Vagina (tissue), 2 donors: ENCODE measurements around the gene KNG1. TPM values are rescaled to one million over a fixed set of nuclear protein-coding genes. Genes with fewer than 3 reads are reported as not detected.

Experiments used
- DNase-seq, 2 donors: peaks; one replicate each; pipeline ENCODE4 v3.0.0-alpha.2; 2017; ENCODE audit errors: extremely low spot score in 2 of 2
- H3K27ac ChIP-seq: fragments of 200-600 bp; sonication (generic); one replicate; pipeline ENCODE4 v1.5.1; 2019
- H3K27me3 ChIP-seq: fragments of 200-600 bp; sonication (generic); one replicate; pipeline ENCODE4 v1.5.1; 2019
- H3K36me3 ChIP-seq, 2 donors: fragments of 200-600 bp; sonication (generic); one replicate each; pipeline ENCODE4 v1.5.1; 2017 to 2019
- H3K4me1 ChIP-seq: fragments of 200-600 bp; sonication (generic); one replicate; pipeline ENCODE4 v1.5.1; 2019
- H3K4me3 ChIP-seq, 2 donors: fragments of 200-600 bp; sonication (generic); 1 replicate in 1 of 2; 2 replicates in 1 of 2; pipeline ENCODE4 v1.5.1; 2016 to 2019
- H3K9me3 ChIP-seq: fragments of 200-600 bp; sonication (generic); one replicate; pipeline ENCODE4 v1.5.1; 2019
- POLR2A ChIP-seq, 2 donors: fragments of 450-650 bp; IDR thresholded peaks; one replicate each; pipeline ENCODE4 v1.6.1; 2017; ENCODE audit warnings: antibody characterized with exemption in 2 of 2, mild to moderate bottlenecking in 2 of 2, moderate library complexity in 2 of 2
- POLR2AphosphoS5 ChIP-seq, 2 donors: sonication (generic); formaldehyde crosslinking; IDR thresholded peaks; one replicate each; pipeline ENCODE4 v1.9.0; 2017; ENCODE audit warnings: antibody characterized with exemption in 2 of 2, mild to moderate bottlenecking in 2 of 2, low read depth in 1 of 2; ENCODE audit not compliant: insufficient read depth in 1 of 2
- intact Hi-C: fragments of 100-400 bp; cut with DNase I; formaldehyde crosslinking; loops from one replicate; pipeline ENCODE4 v1.15.1; 2023
- total RNA-seq: library from RNA; depleted of rRNA; stranded (reverse); fragments of >200 nt; gene quantifications from one replicate; pipeline ENCODE4 v1.2.3, GENCODE V29; 2016
- TF ChIP-seq, protein P1 (sequence below), 3 experiments: fragments of 450-650 bp in 2 of 3; fragments of 200-600 bp in 1 of 3; sonication (generic) in 1 of 3; IDR thresholded peaks; one replicate each; pipeline ENCODE4 v1.5.1; 2017 to 2019; ENCODE audit warnings: antibody characterized with exemption in 3 of 3, mild to moderate bottlenecking in 2 of 3, moderate library complexity in 2 of 3

The KNG1 gene
- total RNA-seq, 1 donor from 2014 or later = not detected

- no peaks in the 10 kb centered on the region for H3K27me3 ChIP-seq
- H3K4me3 ChIP-seq = no peak overlapping the region
- intact Hi-C loops = no loop called here
- H3K4me1 ChIP-seq = peaks cover 7% of the 10 kb centered on the region
- no peak for DNase-seq
- no peaks in the 10 kb centered on the region for H3K9me3 ChIP-seq
- TF ChIP-seq POLR2A (IDR thresholded peaks at IDR 0.05) (no peak), POLR2AphosphoS5 (IDR thresholded peaks at IDR 0.05; ENCODE audit: insufficient read depth in 1 of 2, low read depth in 1 of 2) (no peak)
- TF ChIP-seq, protein P1, sequence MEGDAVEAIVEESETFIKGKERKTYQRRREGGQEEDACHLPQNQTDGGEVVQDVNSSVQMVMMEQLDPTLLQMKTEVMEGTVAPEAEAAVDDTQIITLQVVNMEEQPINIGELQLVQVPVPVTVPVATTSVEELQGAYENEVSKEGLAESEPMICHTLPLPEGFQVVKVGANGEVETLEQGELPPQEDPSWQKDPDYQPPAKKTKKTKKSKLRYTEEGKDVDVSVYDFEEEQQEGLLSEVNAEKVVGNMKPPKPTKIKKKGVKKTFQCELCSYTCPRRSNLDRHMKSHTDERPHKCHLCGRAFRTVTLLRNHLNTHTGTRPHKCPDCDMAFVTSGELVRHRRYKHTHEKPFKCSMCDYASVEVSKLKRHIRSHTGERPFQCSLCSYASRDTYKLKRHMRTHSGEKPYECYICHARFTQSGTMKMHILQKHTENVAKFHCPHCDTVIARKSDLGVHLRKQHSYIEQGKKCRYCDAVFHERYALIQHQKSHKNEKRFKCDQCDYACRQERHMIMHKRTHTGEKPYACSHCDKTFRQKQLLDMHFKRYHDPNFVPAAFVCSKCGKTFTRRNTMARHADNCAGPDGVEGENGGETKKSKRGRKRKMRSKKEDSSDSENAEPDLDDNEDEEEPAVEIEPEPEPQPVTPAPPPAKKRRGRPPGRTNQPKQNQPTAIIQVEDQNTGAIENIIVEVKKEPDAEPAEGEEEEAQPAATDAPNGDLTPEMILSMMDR (IDR thresholded peaks at IDR 0.05) = no peak
- H3K27ac ChIP-seq = no peak overlapping the region
- peaks cover 0 to under 1% of the 10 kb centered on the region in 2 donors for H3K36me3 ChIP-seq
Measured at GRCh38 chr3:186779204-186779603, 62.0 kb downstream of the KNG1 start.

DNA sequence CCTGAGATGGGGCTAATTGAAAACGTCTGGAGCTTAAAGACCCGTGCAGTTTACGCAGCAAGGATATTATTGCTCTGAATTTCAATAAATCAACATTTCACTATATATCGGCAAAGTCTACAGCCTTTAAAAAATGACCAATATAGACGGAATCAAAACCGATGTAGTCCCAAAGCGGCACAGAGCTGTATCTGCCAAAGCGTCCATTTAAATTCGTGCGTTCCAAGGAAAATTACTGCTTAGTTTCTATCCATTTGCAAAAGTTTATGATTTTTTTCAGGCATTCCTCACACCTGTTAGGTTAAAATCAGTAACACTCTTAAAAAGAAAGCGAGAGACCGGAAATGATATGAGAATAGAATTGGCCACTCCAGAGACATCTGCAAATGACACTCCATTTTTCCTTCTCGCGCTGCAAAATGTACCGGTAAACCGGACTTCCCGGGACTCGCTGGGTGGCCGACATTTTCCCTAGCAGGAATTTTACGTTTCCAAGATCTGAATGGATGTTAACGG lies 65.4 kb downstream of the KNG1 start:
- TF ChIP-seq POLR2A (IDR thresholded peaks at IDR 0.05) (no peak), POLR2AphosphoS5 (IDR thresholded peaks at IDR 0.05; ENCODE audit: insufficient read depth in 1 of 2, low read depth in 1 of 2) (no peak)
- TF ChIP-seq, protein P1 (IDR thresholded peaks at IDR 0.05) = no peak
- H3K36me3 ChIP-seq = peaks cover 0 to 31% of the 10 kb centered on the region in 2 donors
- H3K27ac ChIP-seq = peak overlapping the region; percentile 99
- H3K4me1 ChIP-seq = peaks cover 40% of the 10 kb centered on the region
- H3K9me3 ChIP-seq = no peaks in the 10 kb centered on the region
- peak overlapping the region; percentile 60 to 76 for H3K4me3 ChIP-seq
- intact Hi-C loops = loop anchor here (5.0 kb wide), 1 partner anchor 845 kb away; the partner anchor contains the start of gene TRA2B
- H3K27me3 ChIP-seq = no peaks in the 10 kb centered on the region
- no peak for DNase-seq

DNA sequence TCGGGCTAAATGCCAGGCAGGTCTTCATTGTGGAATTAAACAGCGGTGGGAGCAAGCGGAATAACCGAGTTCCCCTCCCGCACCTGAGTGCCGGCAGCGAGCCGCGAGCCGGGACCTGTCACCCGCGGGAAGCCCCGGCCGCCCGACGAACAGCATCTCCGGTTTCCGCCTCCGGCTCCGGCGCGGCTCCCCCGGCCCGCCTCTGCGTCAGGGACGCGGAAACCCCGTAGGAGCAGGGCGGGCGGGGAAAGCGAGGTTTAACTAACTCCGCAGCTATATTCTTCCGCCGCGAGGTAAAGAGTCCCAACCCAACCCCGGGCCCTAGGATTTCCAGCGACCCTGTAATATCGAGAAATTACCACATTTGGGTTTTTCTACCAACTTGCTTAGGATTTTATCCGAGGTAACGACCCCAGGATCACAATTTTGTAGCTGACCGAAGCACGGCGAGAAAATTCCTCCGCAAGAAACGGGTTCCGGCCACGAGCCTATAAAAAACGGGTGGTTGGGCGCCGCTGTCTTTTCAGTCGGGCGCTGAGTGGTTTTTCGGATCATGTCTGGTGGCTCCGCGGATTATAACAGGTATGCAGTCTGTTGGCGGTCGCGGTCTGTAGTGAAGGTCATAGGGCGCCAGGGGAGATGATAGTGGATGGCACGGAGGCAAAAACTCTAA lies 66.0 kb downstream of the KNG1 start, which contains the start of gene EIF4A2:
Gene EIF4A2 (plus strand): TSS at position 520 of the 673 bp plus-strand sequence. CDS start 34 bp downstream, at position 554.
- Histone ChIP-seq H3K4me1 (peaks cover 40% of the 10 kb centered on the region), H3K9me3 (no peaks in the 10 kb centered on the region), H3K4me3 (peak within 1 kb of the TSS; percentile 60 to 76), H3K36me3 (peaks cover 0 to 36% of the 10 kb centered on the region in 2 donors), H3K27me3 (no peaks in the 10 kb centered on the region), H3K27ac (peak within 1 kb of the TSS; percentile 99)
- peak in 1 of 2 donors; percentile 94 for DNase-seq
- TF ChIP-seq, protein P1 (IDR thresholded peaks at IDR 0.05) = peak in 1 of 3 experiments; percentile 7
- TF ChIP-seq POLR2A (IDR thresholded peaks at IDR 0.05) (peak in 1 of 2 donors; percentile 86), POLR2AphosphoS5 (IDR thresholded peaks at IDR 0.05; ENCODE audit: insufficient read depth in 1 of 2, low read depth in 1 of 2) (peak; percentile 92 to 93)
- intact Hi-C loops = loop anchor here (5.0 kb wide), 1 partner anchor 846 kb away; the partner anchor contains the start of gene TRA2B

DNA sequence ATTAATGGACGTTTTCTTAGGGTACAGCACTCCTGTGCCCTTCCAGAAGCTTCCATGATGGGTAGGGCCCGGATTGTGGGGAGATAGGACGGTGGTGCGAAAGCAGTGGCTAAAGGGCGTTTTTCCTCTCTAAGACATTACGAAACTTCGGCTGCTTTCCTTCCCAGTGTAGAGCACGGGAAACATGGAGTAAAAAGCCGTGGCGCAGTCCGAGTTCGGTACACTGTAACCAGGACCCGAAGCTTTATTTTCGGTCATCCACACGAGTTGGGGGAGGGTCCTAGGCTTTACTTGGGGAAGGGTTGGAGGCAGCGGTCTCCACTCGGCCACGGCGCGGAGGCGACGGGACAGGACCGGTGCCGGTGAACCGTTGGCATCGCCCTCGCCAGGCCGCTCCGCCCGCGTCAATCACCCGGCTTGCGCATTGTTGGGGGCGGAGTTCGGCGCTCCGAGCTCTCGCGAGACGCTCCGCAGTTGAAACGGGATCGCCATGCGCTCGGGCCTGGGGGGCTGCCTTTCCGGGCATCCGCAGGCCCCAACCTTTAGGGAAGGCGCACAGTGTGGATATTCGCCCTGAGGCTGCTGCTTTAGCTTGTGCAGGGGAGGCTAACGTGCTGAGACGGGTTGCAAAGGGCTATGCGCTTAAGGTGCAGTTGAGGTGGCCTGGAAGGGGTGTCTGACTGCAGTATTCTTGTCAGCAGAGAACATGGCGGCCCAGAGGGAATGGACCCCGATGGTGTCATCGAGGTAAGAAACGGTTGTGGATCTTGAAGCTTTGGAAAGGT lies 66.8 kb downstream of the KNG1 start:
- Histone ChIP-seq H3K4me3 (peak overlapping the region; percentile 60 to 76), H3K9me3 (no peaks in the 10 kb centered on the region), H3K36me3 (peaks cover 0 to 43% of the 10 kb centered on the region in 2 donors), H3K27ac (peak overlapping the region; percentile 99), H3K4me1 (peaks cover 47% of the 10 kb centered on the region), H3K27me3 (no peaks in the 10 kb centered on the region)
- intact Hi-C loops = loop anchor here (5.0 kb wide), 1 partner anchor 847 kb away; the partner anchor contains the start of gene TRA2B
- peak; percentile 63 to 97 for TF ChIP-seq POLR2AphosphoS5 (IDR thresholded peaks at IDR 0.05; ENCODE audit: insufficient read depth in 1 of 2, low read depth in 1 of 2)
- TF ChIP-seq, protein P1 (IDR thresholded peaks at IDR 0.05) = no peak
- TF ChIP-seq POLR2A (IDR thresholded peaks at IDR 0.05) = peak in 1 of 2 donors; percentile 88
- peak in 1 of 2 donors; percentile 91 for DNase-seq
